IMR-90 (cell line): ENCODE measurements around the gene GALNT17. TPM values are rescaled to one million over a fixed set of nuclear protein-coding genes. Genes with fewer than 3 reads are reported as not detected.

Experiments
- ATAC-seq: fragments of 200-7000 bp; cut with Tn5 transposase; 2 replicates; pipeline ENCODE4 v1.9.1; 2020; ENCODE audit warnings: low read depth, mild to moderate bottlenecking, moderate library complexity
- BruUV-seq: library from RNA; stranded (reverse); fragments of 400-500 nt; replicated peaks from 2 replicates; lab custom pipeline; 2021; lab: Mats Ljungman, UMichigan
- CTCF ChIA-PET: fragments of 300-600 bp; formaldehyde crosslinking; extraction: SDS; loops from one replicate; lab custom pipeline; 2021; ENCODE audit warnings: antibody characterized with exemption; lab: Yijun Ruan, JAX
- POLR2A ChIA-PET: fragments of 300-600 bp; sonication (Branson Sonifier 250); formaldehyde crosslinking; loops from one replicate; lab custom pipeline; 2022; ENCODE audit warnings: antibody characterized with exemption; ENCODE audit not compliant: unreplicated experiment; lab: Charles Lee
- DNase-seq: peaks from one replicate; pipeline ENCODE4 v3.0.0; 2013
- H2AFZ ChIP-seq: replicated peaks from 2 replicates; pipeline ENCODE3; 2013; ENCODE audit warnings: low read length, mild to moderate bottlenecking; ENCODE audit not compliant: poor library complexity
- H2AK5ac ChIP-seq: 2 replicates; pipeline ENCODE4 v1.6.1; 2013; ENCODE audit warnings: low read depth, low read length, inconsistent platforms
- H2AK9ac ChIP-seq: replicated peaks from 2 replicates; pipeline ENCODE3; 2013; ENCODE audit warnings: mild to moderate bottlenecking, low read depth, low read length, moderate library complexity; ENCODE audit not compliant: poor library complexity
- H2BK120ac ChIP-seq: 2 replicates; pipeline ENCODE4 v1.6.1; 2013; ENCODE audit warnings: low read depth, low read length, inconsistent platforms
- H2BK15ac ChIP-seq: 3 replicates; pipeline ENCODE4 v1.6.1; 2013; ENCODE audit warnings: low read depth, low read length, inconsistent platforms
- H2BK20ac ChIP-seq: 2 replicates; pipeline ENCODE4 v1.6.1; 2013; ENCODE audit warnings: low read depth, mild to moderate bottlenecking, inconsistent platforms, low read length, moderate library complexity
- H2BK5ac ChIP-seq: 2 replicates; pipeline ENCODE4 v1.6.1; 2013; ENCODE audit warnings: mild to moderate bottlenecking, low read depth, low read length, inconsistent platforms; ENCODE audit not compliant: poor library complexity, severe bottlenecking
- H3K14ac ChIP-seq: replicated peaks from 2 replicates; pipeline ENCODE4 v1.6.1; 2013; ENCODE audit warnings: low read depth, low read length, inconsistent platforms
- H3K18ac ChIP-seq: 2 replicates; pipeline ENCODE4 v1.6.1; 2013; ENCODE audit warnings: low read depth, low read length, control low read depth
- H3K23ac ChIP-seq: 2 replicates; pipeline ENCODE4 v1.6.1; 2013; ENCODE audit warnings: low read depth, low read length, inconsistent platforms
- H3K27ac ChIP-seq: 2 replicates; pipeline ENCODE4 v1.5.1; 2013; ENCODE audit warnings: mild to moderate bottlenecking, control low read depth, low read length; ENCODE audit not compliant: insufficient read depth
- H3K27me3 ChIP-seq: 2 replicates; pipeline ENCODE4 v1.6.1; 2013; ENCODE audit warnings: low read length; ENCODE audit not compliant: control insufficient read depth, insufficient read depth
- H3K36me3 ChIP-seq: 2 replicates; pipeline ENCODE4 v1.6.1; 2013; ENCODE audit warnings: low read length, mixed read lengths; ENCODE audit not compliant: control insufficient read depth, insufficient read depth
- H3K4ac ChIP-seq: 2 replicates; pipeline ENCODE4 v1.6.1; 2013; ENCODE audit warnings: low read depth, low read length, inconsistent platforms
- H3K4me1 ChIP-seq: 2 replicates; pipeline ENCODE4 v1.6.1; 2013; ENCODE audit warnings: low read length, mixed read lengths; ENCODE audit not compliant: control insufficient read depth, insufficient read depth
- H3K4me2 ChIP-seq: 2 replicates; pipeline ENCODE4 v1.6.1; 2013; ENCODE audit warnings: low read depth, mild to moderate bottlenecking, control low read depth, low read length, moderate library complexity
- H3K4me3 ChIP-seq: 2 replicates; pipeline ENCODE4 v1.5.1; 2013; ENCODE audit warnings: low read depth, mild to moderate bottlenecking, control low read depth, low read length, moderate library complexity; ENCODE audit not compliant: insufficient read depth
- H3K56ac ChIP-seq: 2 replicates; pipeline ENCODE4 v1.6.1; 2013; ENCODE audit warnings: low read length, inconsistent platforms; ENCODE audit not compliant: insufficient read depth; ENCODE audit errors: extremely low read depth
- H3K79me1 ChIP-seq, 2 experiments: 2 replicates each; pipeline ENCODE4 v1.6.1; 2013; ENCODE audit warnings: low read length in 2 of 2, inconsistent platforms in 1 of 2, low read depth in 1 of 2
- H3K9ac ChIP-seq: 2 replicates; pipeline ENCODE4 v1.6.1; 2013; ENCODE audit warnings: low read depth, low read length, control low read depth
- H3K9me1 ChIP-seq: 2 replicates; pipeline ENCODE4 v1.6.1; 2013; ENCODE audit warnings: low read length, inconsistent platforms; ENCODE audit not compliant: insufficient read depth
- H3K9me3 ChIP-seq: 2 replicates; pipeline ENCODE4 v1.6.1; 2013; ENCODE audit warnings: low read length; ENCODE audit not compliant: control insufficient read depth, insufficient read depth
- H4K20me1 ChIP-seq: 2 replicates; pipeline ENCODE4 v1.6.1; 2013; ENCODE audit warnings: low read length, inconsistent platforms; ENCODE audit not compliant: insufficient read depth
- H4K5ac ChIP-seq: 2 replicates; pipeline ENCODE4 v1.6.1; 2013; ENCODE audit warnings: mild to moderate bottlenecking, low read depth, low read length, control low read depth
- H4K8ac ChIP-seq, 2 experiments: 2 replicates each; pipeline ENCODE4 v1.6.1; 2013; ENCODE audit warnings: low read depth in 2 of 2, low read length in 2 of 2, control low read depth in 1 of 2, inconsistent platforms in 1 of 2
- H4K91ac ChIP-seq: 2 replicates; pipeline ENCODE4 v1.6.1; 2013; ENCODE audit warnings: low read depth, low read length, inconsistent platforms; ENCODE audit not compliant: insufficient read depth
- RCOR1 ChIP-seq: IDR thresholded peaks from 2 replicates; pipeline ENCODE4 v1.6.1; 2012; ENCODE audit warnings: mild to moderate bottlenecking, low read length, improper control_type of control experiment; ENCODE audit not compliant: insufficient replicate concordance
- RFX5 ChIP-seq: IDR thresholded peaks from 2 replicates; pipeline ENCODE4 v1.8.0; 2012; ENCODE audit warnings: low read depth, mild to moderate bottlenecking, low read length, moderate library complexity
- WGBS, 2 experiments: methylation state at CpG; one replicate each; pipeline versions ENCODE4 v1.1.5 to v1.1.7; 2013; ENCODE audit warnings: missing lambda C conversion rate in 2 of 2; ENCODE audit not compliant: insufficient read length in 1 of 2; ENCODE audit errors: extremely low coverage in 2 of 2; 5-methylcytosine and 5-hydroxymethylcytosine counted together
- dilution Hi-C: fragments of 300-500 bp; cut with HindIII; formaldehyde crosslinking; loops from one replicate; pipeline ENCODE4 v1.14.3; 2018; ENCODE audit warnings: low sequenced_read_pairs; ENCODE audit not compliant: unreplicated experiment
- in situ Hi-C: fragments of 300-500 bp; cut with MboI; formaldehyde crosslinking; loops from 3 replicates; pipeline ENCODE4 v1.14.3; 2019; ENCODE audit warnings: low sequenced_read_pairs, inconsistent platforms, mixed read lengths
- intact Hi-C: fragments of 100-400 bp; cut with micrococcal nuclease; formaldehyde crosslinking; loops from 2 replicates; pipeline ENCODE4 v1.10.0; 2022
- polyA plus RNA-seq, 3 experiments: library from polyadenylated mRNA; depleted of rRNA; stranded (reverse); fragments of >200 nt; gene quantifications; 2 replicates each; pipeline ENCODE4 v1.2.3, GENCODE V29; 2012; ENCODE audit warnings: low replicate concordance in 1 of 3
- total RNA-seq: library from RNA; depleted of rRNA; stranded (reverse); fragments of >200 nt; gene quantifications from 2 replicates; pipeline ENCODE4 v1.2.3, GENCODE V29; 2012
- TF ChIP-seq, protein P1 (sequence below): fragments of 150-350 bp; IDR thresholded peaks from 2 replicates; pipeline ENCODE4 v1.6.1; 2017; ENCODE audit warnings: mild to moderate bottlenecking, antibody characterized with exemption, low read length, low read depth

GALNT17 gene
- total and polyA plus RNA-seq, 2 of the 4 experiments (the other 2 are of a cell fraction) = not detected

- no TSS peak for BruUV-seq
- no peak overlapping the region for H3K4ac ChIP-seq
- H3K27me3 ChIP-seq = no peaks in the 10 kb centered on the region
- ChIA-PET POLR2A (no interaction called here), CTCF (no interaction called here)
- H3K9me3 ChIP-seq = peaks cover 15% of the 10 kb centered on the region
- WGBS, 2 experiments = 40% methylated on average over 1 of the region's 6 CpGs; no CpG with 5 or more reads in 1 of the 2 experiments
- dilution Hi-C loops = no loop called here
- H4K8ac ChIP-seq = no peak overlapping the region
- TF ChIP-seq, protein P1, sequence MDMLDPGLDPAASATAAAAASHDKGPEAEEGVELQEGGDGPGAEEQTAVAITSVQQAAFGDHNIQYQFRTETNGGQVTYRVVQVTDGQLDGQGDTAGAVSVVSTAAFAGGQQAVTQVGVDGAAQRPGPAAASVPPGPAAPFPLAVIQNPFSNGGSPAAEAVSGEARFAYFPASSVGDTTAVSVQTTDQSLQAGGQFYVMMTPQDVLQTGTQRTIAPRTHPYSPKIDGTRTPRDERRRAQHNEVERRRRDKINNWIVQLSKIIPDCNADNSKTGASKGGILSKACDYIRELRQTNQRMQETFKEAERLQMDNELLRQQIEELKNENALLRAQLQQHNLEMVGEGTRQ = no peak
- no peak for TF ChIP-seq RFX5
- TF ChIP-seq RCOR1 = no peak
- H3K79me1 ChIP-seq = no peaks in the 10 kb centered on the region
- H2BK15ac ChIP-seq = no peak overlapping the region
- H4K91ac ChIP-seq = no peak overlapping the region
- H2BK20ac ChIP-seq = no peak overlapping the region
- no peak overlapping the region for H3K4me3 ChIP-seq
- no peak overlapping the region for H3K27ac ChIP-seq
- H3K23ac ChIP-seq = no peak overlapping the region
- H3K14ac ChIP-seq = no peak overlapping the region
- H2AK5ac ChIP-seq = no peak overlapping the region
- no peaks in the 10 kb centered on the region for H3K9me1 ChIP-seq
- no peaks in the 10 kb centered on the region for H3K4me1 ChIP-seq
- ATAC-seq (no peak), DNase-seq (no peak)
- H2BK120ac ChIP-seq = no peak overlapping the region
- no peak overlapping the region for H3K18ac ChIP-seq
- in situ Hi-C loops = no loop called here
- intact Hi-C loops = no loop called here
- H2AK9ac ChIP-seq = no peak overlapping the region
- H4K20me1 ChIP-seq = no peaks in the 10 kb centered on the region
- H3K56ac ChIP-seq = no peak overlapping the region
- no peak overlapping the region for H3K9ac ChIP-seq
- no peak overlapping the region for H2AFZ ChIP-seq
- H3K36me3 ChIP-seq = no peaks in the 10 kb centered on the region
- H4K5ac ChIP-seq = no peak overlapping the region
- H2BK5ac ChIP-seq = no peak overlapping the region
- no peak overlapping the region for H3K4me2 ChIP-seq
Observed at GRCh38 chr7:71191771-71192170, 59.8 kb downstream of the GALNT17 start.
